GM23338 (cell line): ENCODE results near the gene CCL8. TPM values are rescaled to one million over a fixed set of nuclear protein-coding genes. Genes with fewer than 3 reads are reported as not detected.

Source experiments
- ATAC-seq: fragments of 200-7000 bp; cut with Tn5 transposase; 3 replicates; pipeline ENCODE4 v1.9.1; 2020
- DNase-seq: peaks from one replicate; pipeline ENCODE4 v3.0.0-alpha.2; 2015; ENCODE audit warnings: low spot score
- H2AFZ ChIP-seq: fragments of 200-600 bp; sonication (generic); 2 replicates; pipeline ENCODE4 v1.8.0; 2016; ENCODE audit warnings: antibody characterized with exemption, mild to moderate bottlenecking, moderate library complexity
- H3F3A ChIP-seq: fragments of 200-600 bp; sonication (generic); replicated peaks from 2 replicates; pipeline ENCODE4 v1.8.0; 2017; ENCODE audit warnings: antibody characterized with exemption, mixed run types, low read depth
- H3K27ac ChIP-seq: fragments of 200-600 bp; sonication (generic); 2 replicates; pipeline ENCODE4 v1.6.1; 2016; ENCODE audit warnings: low read depth
- H3K27me3 ChIP-seq: fragments of 200-600 bp; sonication (generic); 2 replicates; pipeline ENCODE4 v1.8.0; 2016; ENCODE audit warnings: mild to moderate bottlenecking, mixed run types, moderate library complexity; ENCODE audit not compliant: insufficient read depth
- H3K36me3 ChIP-seq: fragments of 200-600 bp; sonication (generic); 2 replicates; pipeline ENCODE4 v1.8.0; 2016; ENCODE audit warnings: mild to moderate bottlenecking; ENCODE audit not compliant: insufficient read depth
- H3K4me1 ChIP-seq: fragments of 200-600 bp; sonication (generic); 2 replicates; pipeline ENCODE4 v1.8.0; 2016; ENCODE audit warnings: mild to moderate bottlenecking, moderate library complexity; ENCODE audit not compliant: insufficient read depth
- H3K4me2 ChIP-seq: fragments of 200-600 bp; sonication (generic); 2 replicates; pipeline ENCODE4 v1.7.1; 2017; ENCODE audit warnings: mixed run types
- H3K4me3 ChIP-seq: fragments of 200-600 bp; sonication (generic); 2 replicates; pipeline ENCODE4 v1.6.1; 2016; ENCODE audit warnings: mixed run types
- H3K79me2 ChIP-seq: fragments of 200-600 bp; sonication (generic); replicated peaks from 2 replicates; pipeline ENCODE4 v1.8.0; 2017; ENCODE audit warnings: mild to moderate bottlenecking; ENCODE audit not compliant: insufficient read depth
- H3K9me2 ChIP-seq: fragments of 200-600 bp; sonication (generic); 2 replicates; pipeline ENCODE4 v1.8.0; 2017; ENCODE audit not compliant: insufficient read depth
- H4K20me1 ChIP-seq: fragments of 200-600 bp; sonication (generic); replicated peaks from 2 replicates; pipeline ENCODE4 v1.8.0; 2017; ENCODE audit warnings: mild to moderate bottlenecking; ENCODE audit not compliant: insufficient read depth
- H3K27ac Mint-ChIP-seq: 2 replicates; pipeline ENCODE4 v1.8.0; 2020; ENCODE audit warnings: inconsistent platforms, mild to moderate bottlenecking, moderate library complexity, mixed read lengths
- H3K27me3 Mint-ChIP-seq: 3 replicates; pipeline ENCODE4 v1.8.0; 2022; ENCODE audit warnings: low read depth, mild to moderate bottlenecking, moderate library complexity, mixed read lengths, inconsistent platforms; ENCODE audit not compliant: insufficient read depth, poor library complexity
- H3K36me3 Mint-ChIP-seq: 3 replicates; pipeline ENCODE4 v1.8.0; 2021; ENCODE audit warnings: low read depth, mild to moderate bottlenecking, inconsistent platforms, moderate library complexity, mixed read lengths
- H3K4me1 Mint-ChIP-seq: 3 replicates; pipeline ENCODE4 v1.8.0; 2020; ENCODE audit warnings: mild to moderate bottlenecking, inconsistent platforms, mixed read lengths
- H3K4me3 Mint-ChIP-seq: 3 replicates; pipeline ENCODE4 v1.8.0; 2021; ENCODE audit warnings: moderate library complexity, mild to moderate bottlenecking, inconsistent platforms, mixed read lengths
- H3K9me3 Mint-ChIP-seq: 3 replicates; pipeline ENCODE4 v1.8.0; 2020; ENCODE audit warnings: moderate library complexity, mild to moderate bottlenecking, inconsistent platforms, mixed read lengths
- CREB1 ChIP-seq: fragments of 250-450 bp; sonication (Bioruptor Pico); IDR thresholded peaks from 2 replicates; pipeline ENCODE4 v1.5.0; 2020; ENCODE audit warnings: low read depth, mild to moderate bottlenecking, moderate library complexity
- EZH2 ChIP-seq: fragments of 200-600 bp; sonication (generic); IDR thresholded peaks from one replicate; pipeline ENCODE4 v1.8.0; 2017; ENCODE audit warnings: antibody characterized with exemption, mild to moderate bottlenecking, low read depth; ENCODE audit not compliant: unreplicated experiment
- JUNB ChIP-seq: IDR thresholded peaks from one replicate; pipeline ENCODE4 v1.6.1; 2016; ENCODE audit warnings: antibody characterized with exemption; ENCODE audit not compliant: unreplicated experiment
- NANOG ChIP-seq: IDR thresholded peaks from 2 replicates; pipeline ENCODE4 v1.6.1; 2016; ENCODE audit warnings: antibody characterized with exemption, borderline replicate concordance
- POLR2AphosphoS5 ChIP-seq: IDR thresholded peaks from 2 replicates; pipeline ENCODE4 v1.6.1; 2016; ENCODE audit warnings: antibody characterized with exemption, low read depth
- ZNF114 ChIP-seq: fragments of 250-450 bp; sonication (Bioruptor Pico); IDR thresholded peaks from 2 replicates; pipeline ENCODE4 v1.5.0; 2020; ENCODE audit warnings: mild to moderate bottlenecking, moderate library complexity
- polyA plus RNA-seq: library from polyadenylated mRNA; unstranded; fragments of >200 nt; fragmentation: Nextera tagmentation; extraction: Ambion mirVana; gene quantifications from 2 replicates; pipeline ENCODE4 v1.2.1, GENCODE V29; 2016
- total RNA-seq: library from RNA; depleted of rRNA; stranded (reverse); fragments of >200 nt; shearing (Covaris generic); gene quantifications from 2 replicates; pipeline ENCODE4 v1.2.3, GENCODE V29; 2014
- TF ChIP-seq, protein P1 (sequence below), 2 experiments: fragments of 200-600 bp in 1 of 2; sonication (generic) in 1 of 2; conservative IDR thresholded peaks; 2 replicates each; pipeline versions ENCODE4 v1.5.1 to v1.6.1; 2016 to 2017; ENCODE audit warnings: antibody characterized with exemption in 2 of 2, low read depth in 2 of 2, mild to moderate bottlenecking in 2 of 2, moderate library complexity in 1 of 2
- TF ChIP-seq, protein P2 (sequence below): IDR thresholded peaks from 2 replicates; pipeline ENCODE4 v1.6.1; 2016; ENCODE audit warnings: antibody characterized with exemption
- TF ChIP-seq, protein P3 (sequence below): fragments of 250-450 bp; sonication (Bioruptor Pico); IDR thresholded peaks from 2 replicates; pipeline ENCODE4 v1.5.0; 2020; ENCODE audit warnings: mild to moderate bottlenecking, moderate library complexity

The CCL8 gene
- total and polyA plus RNA-seq, 2 experiments from 2014 or later, result not detected

DNA sequence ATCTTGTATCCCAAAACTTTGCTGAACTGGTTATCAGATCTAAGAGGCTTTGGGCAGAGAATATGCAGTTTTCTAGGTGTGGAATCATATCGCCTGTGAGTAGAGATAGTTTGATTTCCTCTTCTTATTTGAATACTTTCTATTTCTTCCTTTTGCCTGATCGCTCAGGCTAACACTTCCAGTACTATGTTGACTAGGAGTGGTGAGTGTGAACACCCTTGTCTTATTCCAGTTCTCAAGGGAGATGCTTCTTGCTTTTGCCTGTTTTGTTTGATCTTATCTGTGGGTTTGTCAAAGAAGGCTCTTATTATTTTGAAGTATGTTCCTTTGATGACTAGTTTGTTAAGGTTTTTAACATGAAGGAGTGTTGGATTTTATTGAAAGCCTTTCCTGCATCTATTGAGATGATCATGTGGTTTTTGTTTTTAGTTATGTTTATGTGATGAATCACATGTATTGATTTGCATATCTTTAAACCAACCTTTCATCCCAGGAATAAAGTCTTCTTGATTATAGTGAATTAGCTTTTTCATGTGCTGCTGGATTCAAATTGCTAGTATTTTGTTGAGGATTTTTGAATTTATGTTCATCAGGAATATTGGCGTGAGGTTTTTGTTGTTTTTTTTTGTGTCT lies 20.0 kb downstream of the CCL8 start:
- Histone ChIP-seq H2AFZ (no peak overlapping the region), H3K36me3 (no peaks in the 10 kb centered on the region), H3K4me1 (no peaks in the 10 kb centered on the region), H4K20me1 (no peaks in the 10 kb centered on the region), H3K79me2 (no peaks in the 10 kb centered on the region), H3K9me2 (no peaks in the 10 kb centered on the region), H3K4me2 (no peak overlapping the region), H3K27ac (no peak overlapping the region), H3K27me3 (no peaks in the 10 kb centered on the region), H3K4me3 (no peak overlapping the region), H3F3A (no peaks in the 10 kb centered on the region)
- Mint-ChIP-seq H3K4me1 (no peaks in the 10 kb centered on the region), H3K36me3 (no peaks in the 10 kb centered on the region), H3K27me3 (peaks cover 2% of the 10 kb centered on the region), H3K9me3 (no peaks in the 10 kb centered on the region), H3K27ac (no peak overlapping the region), H3K4me3 (no peak overlapping the region)
- DNase-seq (no peak), ATAC-seq (no peak)
- no peak for TF ChIP-seq ZNF114 (CRISPR knock-in tag)
- TF ChIP-seq POLR2AphosphoS5, result no peak
- TF ChIP-seq, protein P1, sequence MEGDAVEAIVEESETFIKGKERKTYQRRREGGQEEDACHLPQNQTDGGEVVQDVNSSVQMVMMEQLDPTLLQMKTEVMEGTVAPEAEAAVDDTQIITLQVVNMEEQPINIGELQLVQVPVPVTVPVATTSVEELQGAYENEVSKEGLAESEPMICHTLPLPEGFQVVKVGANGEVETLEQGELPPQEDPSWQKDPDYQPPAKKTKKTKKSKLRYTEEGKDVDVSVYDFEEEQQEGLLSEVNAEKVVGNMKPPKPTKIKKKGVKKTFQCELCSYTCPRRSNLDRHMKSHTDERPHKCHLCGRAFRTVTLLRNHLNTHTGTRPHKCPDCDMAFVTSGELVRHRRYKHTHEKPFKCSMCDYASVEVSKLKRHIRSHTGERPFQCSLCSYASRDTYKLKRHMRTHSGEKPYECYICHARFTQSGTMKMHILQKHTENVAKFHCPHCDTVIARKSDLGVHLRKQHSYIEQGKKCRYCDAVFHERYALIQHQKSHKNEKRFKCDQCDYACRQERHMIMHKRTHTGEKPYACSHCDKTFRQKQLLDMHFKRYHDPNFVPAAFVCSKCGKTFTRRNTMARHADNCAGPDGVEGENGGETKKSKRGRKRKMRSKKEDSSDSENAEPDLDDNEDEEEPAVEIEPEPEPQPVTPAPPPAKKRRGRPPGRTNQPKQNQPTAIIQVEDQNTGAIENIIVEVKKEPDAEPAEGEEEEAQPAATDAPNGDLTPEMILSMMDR (conservative IDR thresholded peaks at IDR 0.05; ENCODE audit: low read depth in 2 of 2), result no peak
- TF ChIP-seq, protein P2, sequence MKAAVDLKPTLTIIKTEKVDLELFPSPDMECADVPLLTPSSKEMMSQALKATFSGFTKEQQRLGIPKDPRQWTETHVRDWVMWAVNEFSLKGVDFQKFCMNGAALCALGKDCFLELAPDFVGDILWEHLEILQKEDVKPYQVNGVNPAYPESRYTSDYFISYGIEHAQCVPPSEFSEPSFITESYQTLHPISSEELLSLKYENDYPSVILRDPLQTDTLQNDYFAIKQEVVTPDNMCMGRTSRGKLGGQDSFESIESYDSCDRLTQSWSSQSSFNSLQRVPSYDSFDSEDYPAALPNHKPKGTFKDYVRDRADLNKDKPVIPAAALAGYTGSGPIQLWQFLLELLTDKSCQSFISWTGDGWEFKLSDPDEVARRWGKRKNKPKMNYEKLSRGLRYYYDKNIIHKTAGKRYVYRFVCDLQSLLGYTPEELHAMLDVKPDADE, result no peak

DNA sequence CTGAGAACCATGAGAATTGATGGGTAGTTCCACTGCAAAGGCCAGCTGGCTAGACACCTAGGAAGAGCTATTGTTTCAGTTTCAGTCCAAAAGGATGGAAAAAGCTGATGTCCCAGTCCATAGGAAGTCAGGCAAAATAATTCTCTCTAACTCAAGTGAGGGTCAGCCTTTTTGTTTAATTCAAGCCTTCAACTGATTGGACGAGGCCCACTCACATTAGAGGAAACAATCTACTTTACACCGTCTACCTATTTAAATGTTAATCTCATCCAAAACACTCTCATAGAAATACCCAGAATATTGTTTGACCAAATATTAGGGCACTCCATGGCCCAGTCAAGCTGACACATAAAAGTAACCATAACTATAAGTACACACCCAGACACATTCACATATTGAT lies 22.7 kb downstream of the CCL8 start:
- Histone ChIP-seq H3K36me3 (no peaks in the 10 kb centered on the region), H3F3A (no peaks in the 10 kb centered on the region), H4K20me1 (no peaks in the 10 kb centered on the region), H2AFZ (no peak overlapping the region), H3K27me3 (no peaks in the 10 kb centered on the region), H3K4me1 (no peaks in the 10 kb centered on the region), H3K79me2 (no peaks in the 10 kb centered on the region), H3K4me3 (no peak overlapping the region), H3K4me2 (no peak overlapping the region), H3K27ac (no peak overlapping the region), H3K9me2 (no peaks in the 10 kb centered on the region)
- H3K9me3 Mint-ChIP-seq, result no peaks in the 10 kb centered on the region
- H3K27ac Mint-ChIP-seq, result no peak overlapping the region
- H3K27me3 Mint-ChIP-seq, result no peaks in the 10 kb centered on the region
- H3K4me1 Mint-ChIP-seq, result no peaks in the 10 kb centered on the region
- ATAC-seq (no peak), DNase-seq (no peak)
- H3K4me3 Mint-ChIP-seq, result no peak overlapping the region
- H3K36me3 Mint-ChIP-seq, result no peaks in the 10 kb centered on the region
- TF ChIP-seq CREB1 (CRISPR knock-in tag) (no peak), EZH2 (no peak), ZNF114 (CRISPR knock-in tag) (no peak), JUNB (no peak), NANOG (no peak), POLR2AphosphoS5 (no peak)
- TF ChIP-seq, protein P2, result no peak
- TF ChIP-seq, protein P3, sequence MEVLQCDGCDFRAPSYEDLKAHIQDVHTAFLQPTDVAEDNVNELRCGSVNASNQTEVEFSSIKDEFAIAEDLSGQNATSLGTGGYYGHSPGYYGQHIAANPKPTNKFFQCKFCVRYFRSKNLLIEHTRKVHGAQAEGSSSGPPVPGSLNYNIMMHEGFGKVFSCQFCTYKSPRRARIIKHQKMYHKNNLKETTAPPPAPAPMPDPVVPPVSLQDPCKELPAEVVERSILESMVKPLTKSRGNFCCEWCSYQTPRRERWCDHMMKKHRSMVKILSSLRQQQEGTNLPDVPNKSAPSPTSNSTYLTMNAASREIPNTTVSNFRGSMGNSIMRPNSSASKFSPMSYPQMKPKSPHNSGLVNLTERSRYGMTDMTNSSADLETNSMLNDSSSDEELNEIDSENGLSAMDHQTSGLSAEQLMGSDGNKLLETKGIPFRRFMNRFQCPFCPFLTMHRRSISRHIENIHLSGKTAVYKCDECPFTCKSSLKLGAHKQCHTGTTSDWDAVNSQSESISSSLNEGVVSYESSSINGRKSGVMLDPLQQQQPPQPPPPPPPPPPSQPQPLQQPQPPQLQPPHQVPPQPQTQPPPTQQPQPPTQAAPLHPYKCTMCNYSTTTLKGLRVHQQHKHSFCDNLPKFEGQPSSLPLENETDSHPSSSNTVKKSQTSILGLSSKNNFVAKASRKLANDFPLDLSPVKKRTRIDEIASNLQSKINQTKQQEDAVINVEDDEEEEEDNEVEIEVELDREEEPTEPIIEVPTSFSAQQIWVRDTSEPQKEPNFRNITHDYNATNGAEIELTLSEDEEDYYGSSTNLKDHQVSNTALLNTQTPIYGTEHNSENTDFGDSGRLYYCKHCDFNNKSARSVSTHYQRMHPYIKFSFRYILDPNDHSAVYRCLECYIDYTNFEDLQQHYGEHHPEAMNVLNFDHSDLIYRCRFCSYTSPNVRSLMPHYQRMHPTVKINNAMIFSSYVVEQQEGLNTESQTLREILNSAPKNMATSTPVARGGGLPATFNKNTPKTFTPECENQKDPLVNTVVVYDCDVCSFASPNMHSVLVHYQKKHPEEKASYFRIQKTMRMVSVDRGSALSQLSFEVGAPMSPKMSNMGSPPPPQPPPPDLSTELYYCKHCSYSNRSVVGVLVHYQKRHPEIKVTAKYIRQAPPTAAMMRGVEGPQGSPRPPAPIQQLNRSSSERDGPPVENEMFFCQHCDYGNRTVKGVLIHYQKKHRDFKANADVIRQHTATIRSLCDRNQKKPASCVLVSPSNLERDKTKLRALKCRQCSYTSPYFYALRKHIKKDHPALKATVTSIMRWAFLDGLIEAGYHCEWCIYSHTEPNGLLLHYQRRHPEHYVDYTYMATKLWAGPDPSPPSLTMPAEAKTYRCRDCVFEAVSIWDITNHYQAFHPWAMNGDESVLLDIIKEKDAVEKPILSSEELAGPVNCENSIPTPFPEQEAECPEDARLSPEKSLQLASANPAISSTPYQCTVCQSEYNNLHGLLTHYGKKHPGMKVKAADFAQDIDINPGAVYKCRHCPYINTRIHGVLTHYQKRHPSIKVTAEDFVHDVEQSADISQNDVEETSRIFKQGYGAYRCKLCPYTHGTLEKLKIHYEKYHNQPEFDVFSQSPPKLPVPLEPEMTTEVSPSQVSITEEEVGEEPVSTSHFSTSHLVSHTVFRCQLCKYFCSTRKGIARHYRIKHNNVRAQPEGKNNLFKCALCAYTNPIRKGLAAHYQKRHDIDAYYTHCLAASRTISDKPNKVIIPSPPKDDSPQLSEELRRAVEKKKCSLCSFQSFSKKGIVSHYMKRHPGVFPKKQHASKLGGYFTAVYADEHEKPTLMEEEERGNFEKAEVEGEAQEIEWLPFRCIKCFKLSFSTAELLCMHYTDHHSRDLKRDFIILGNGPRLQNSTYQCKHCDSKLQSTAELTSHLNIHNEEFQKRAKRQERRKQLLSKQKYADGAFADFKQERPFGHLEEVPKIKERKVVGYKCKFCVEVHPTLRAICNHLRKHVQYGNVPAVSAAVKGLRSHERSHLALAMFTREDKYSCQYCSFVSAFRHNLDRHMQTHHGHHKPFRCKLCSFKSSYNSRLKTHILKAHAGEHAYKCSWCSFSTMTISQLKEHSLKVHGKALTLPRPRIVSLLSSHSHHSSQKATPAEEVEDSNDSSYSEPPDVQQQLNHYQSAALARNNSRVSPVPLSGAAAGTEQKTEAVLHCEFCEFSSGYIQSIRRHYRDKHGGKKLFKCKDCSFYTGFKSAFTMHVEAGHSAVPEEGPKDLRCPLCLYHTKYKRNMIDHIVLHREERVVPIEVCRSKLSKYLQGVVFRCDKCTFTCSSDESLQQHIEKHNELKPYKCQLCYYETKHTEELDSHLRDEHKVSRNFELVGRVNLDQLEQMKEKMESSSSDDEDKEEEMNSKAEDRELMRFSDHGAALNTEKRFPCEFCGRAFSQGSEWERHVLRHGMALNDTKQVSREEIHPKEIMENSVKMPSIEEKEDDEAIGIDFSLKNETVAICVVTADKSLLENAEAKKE (CRISPR knock-in tag), result no peak
